Measurements from ENCODE around the gene TOP1.

- TF ChIP-seq CTCF (conservative IDR thresholded peaks at IDR 0.05; ENCODE audit: low read depth, low read length) (no peak), EZH2phosphoT487 (IDR thresholded peaks at IDR 0.05; ENCODE audit: borderline replicate concordance, low read length) (no peak), EZH2 (IDR thresholded peaks at IDR 0.05; ENCODE audit: low read length, unreplicated experiment) (no peak)
Observed at GRCh38 chr20:41030531-41031242, 2.1 kb downstream of the TOP1 start.

All from PC-3 (cell line).